GM21526 (cell line): Measurements from ENCODE around the gene CKAP5.
"Not testable (repeated sequence)": the region's sequence is repeated elsewhere in the genome, so short reads cannot be mapped to it uniquely, and the experiment has no call there.

Source experiments
- ATAC-seq: cut with Tn5 transposase; IDR thresholded peaks from one replicate; pipeline ENCODE4 v1.9.1; 2021; ENCODE audit warnings: moderate library complexity; ENCODE audit not compliant: unreplicated experiment, low FRiP score

Gene CKAP5

DNA sequence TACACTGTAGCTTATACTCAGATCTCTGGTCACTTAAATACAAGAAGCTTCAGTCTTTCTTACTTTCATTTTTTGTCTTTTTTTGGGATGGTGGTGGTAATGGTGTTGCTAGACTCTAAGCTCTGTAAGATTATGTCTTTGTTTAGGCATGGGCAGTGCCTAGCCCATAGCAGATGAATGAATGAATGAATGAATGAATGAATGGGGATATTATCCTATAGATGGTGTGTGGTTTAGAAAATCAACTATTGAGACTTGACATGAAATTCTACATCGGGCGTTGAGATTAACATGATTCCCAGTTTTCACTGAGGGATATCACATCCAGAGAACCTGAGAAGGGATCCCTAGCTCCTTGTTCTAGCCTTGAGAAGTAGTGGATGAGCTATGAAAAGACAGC is 9.8 kb upstream of the CKAP5 start:
- ATAC-seq, result no peak

- no peak for ATAC-seq
Measured at GRCh38 chr11:46855167-46855566, 9.1 kb upstream of the CKAP5 start.

- no peak for ATAC-seq
Measured at GRCh38 chr11:46850829-46851380, 4.8 kb upstream of the CKAP5 start.

DNA sequence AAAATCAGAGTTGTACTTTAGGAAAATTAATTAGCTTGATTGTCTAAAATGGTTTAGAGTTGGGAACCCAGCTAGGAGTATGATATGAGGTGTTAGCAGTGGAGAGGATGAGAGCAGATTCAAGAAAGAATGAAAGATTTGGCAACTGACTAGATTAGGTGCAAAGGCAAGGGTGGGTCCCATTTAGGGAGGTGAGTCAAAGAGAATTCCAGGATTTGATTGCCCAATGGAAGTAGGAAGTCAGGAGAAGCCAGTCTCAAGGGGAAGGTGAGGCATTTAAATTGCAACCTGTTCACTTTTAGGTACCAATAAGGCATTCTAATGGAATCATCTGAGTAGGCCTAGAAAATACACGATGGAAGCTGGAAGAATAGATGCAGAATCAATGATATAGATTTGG is 3.6 kb upstream of the CKAP5 start:
- ATAC-seq, result no peak

GRCh38 chr11:46846510-46846830 is 390 bp upstream of the CKAP5 start:
- ATAC-seq, result no peak

- peak; percentile 23 for ATAC-seq
Measured at GRCh38 chr11:46845440-46845739, 690 bp downstream of the CKAP5 start.

GRCh38 chr11:46840116-46840515 is 6.0 kb downstream of the CKAP5 start:
- ATAC-seq, result no peak

DNA sequence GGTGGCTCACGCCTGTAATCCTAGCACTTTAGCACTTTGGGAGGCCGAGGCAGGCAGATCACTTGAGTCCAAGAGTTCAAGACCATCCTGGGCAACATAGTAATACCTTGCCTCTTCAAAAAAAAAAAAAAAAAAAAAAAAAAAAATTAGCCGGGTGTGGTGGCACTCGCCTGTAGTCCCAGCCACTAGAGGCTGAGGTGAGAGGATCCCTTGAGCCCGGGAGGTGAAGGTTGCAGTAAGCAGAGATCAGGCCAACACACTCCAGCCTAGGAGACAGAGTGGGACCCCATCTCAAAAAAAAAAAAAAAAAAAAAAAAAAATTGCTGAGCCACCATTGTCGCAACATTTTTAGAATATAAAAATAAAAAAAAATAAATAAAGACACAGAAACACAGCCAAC is 7.6 kb downstream of the CKAP5 start:
- ATAC-seq, result no peak

DNA sequence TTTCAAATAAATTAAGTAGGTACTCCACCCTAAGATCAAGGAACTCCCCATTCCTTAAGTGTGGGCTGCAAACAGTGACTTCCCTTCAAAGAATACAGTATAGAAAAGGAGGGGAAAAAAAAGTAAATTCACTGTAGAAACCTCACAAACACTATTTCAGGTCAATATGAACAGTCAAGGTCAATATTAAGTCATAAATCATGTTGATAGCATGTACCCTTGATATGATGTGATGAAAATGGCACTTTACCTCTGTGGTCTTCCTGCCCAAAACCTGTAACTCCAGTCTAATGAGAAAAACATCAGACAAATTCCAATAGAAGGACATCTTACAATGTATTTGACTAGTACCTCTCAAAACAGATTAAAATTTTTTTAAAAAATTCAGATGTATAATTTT is 8.2 kb downstream of the CKAP5 start:
- ATAC-seq, result no peak

- ATAC-seq, result no peak
Measured at GRCh38 chr11:46836870-46837269, 9.2 kb downstream of the CKAP5 start.

GRCh38 chr11:46836431-46836830 is 9.6 kb downstream of the CKAP5 start:
- ATAC-seq, result no peak

GRCh38 chr11:46835897-46836296 is 10.2 kb downstream of the CKAP5 start:
- ATAC-seq, result no peak

DNA sequence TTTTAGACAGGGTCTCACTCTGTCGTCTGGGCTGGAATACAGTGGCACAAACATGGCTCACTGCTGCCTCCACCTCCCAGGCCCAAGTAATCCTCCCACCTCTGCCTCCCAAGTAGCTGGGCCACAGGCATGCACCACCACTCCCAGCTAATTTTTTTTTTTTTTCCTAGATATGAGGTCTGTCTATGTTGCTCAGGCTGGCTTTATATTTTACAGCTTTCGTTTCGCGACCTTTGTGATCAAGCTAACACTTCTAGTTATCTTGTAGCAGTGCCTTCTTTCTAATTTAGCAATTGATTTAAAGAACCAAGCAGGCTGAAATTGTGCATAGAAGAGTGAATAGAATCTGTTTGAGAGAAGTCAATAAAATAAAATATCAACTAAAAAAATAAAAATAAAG is 11.3 kb downstream of the CKAP5 start:
- ATAC-seq, result no peak

DNA sequence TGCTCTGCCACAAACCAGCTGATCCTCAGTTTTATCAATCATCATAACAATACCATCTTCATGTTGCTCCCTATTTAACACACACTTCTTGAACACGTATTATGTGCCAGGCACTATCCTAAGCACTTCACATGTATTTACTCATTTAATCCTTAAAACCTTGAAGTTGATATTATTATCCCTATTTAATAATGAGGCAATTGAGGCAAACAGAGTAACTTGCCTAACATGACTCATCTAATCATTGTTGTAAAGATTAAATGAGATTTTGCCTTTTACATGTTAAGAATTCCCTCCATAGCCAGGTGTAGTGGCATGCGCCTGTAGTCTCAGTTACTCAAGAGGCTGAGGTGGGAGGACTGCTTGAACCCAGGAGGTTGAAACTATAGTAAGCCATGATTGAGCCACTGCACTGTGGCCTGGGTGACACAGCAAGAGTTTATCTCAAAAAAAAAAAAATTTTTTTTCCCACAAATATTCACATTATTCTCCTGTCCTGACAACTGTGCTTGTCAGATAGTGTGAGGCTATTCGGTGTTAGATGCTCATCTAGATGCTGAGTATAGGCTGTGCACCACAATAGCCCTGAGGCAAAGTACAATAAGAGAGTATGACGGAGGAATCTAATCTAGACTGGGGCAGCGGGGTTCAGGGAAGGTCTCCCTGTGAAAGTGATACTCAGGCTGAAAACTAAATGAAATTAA is 13.4 kb downstream of the CKAP5 start:
- ATAC-seq, result no peak

DNA sequence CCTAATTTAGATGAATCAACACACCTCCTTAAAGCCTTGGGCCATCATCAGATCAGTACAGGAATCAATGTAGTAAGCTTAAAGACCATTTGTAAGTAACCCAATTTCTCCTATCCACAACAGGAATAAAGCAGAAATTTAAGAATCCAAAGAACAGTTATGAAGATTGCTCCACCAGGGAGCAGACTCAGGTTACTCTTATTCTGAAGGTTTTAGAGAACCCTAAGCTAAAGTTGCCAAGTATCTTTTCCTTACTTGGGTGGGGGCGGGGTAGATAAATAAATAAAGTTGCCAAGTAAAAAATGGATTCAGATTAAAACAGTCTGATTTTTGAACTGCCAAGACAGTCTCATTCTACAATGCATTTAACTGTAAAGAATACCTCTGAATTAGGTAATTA is 18.1 kb downstream of the CKAP5 start:
- ATAC-seq, result no peak

- ATAC-seq, result peak; percentile 97
Measured at GRCh38 chr11:46826310-46827044, 19.6 kb downstream of the CKAP5 start.

DNA sequence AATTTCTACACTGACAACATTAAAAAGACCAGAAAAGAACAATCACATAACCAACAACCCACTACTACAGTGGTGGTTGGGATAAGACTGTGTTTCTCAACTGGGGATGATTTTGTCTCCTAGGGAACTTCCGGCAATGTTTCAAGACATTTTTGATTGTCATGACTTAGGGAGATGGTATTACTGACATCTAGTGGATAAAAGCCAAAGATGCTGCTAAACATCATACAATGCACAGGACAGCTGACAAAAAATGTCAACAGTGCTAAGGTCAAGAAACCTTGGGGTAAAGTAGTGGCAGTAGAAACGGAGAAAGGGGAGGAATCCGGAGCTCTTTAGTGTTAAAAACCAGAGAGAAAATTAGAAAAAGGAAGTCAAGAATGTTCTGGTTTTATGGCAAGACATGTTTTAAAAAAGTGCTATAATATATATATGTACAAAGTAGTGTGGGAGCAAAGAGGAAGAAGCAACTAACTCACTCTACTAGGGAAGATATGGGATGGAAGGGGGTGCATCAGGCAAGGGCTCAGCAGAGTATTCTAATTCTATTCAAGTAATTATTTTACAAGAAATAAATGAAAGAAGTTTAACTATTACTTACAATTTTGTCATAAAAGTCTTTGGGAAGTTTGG is 37.2 kb downstream of the CKAP5 start:
- ATAC-seq, result no peak

DNA sequence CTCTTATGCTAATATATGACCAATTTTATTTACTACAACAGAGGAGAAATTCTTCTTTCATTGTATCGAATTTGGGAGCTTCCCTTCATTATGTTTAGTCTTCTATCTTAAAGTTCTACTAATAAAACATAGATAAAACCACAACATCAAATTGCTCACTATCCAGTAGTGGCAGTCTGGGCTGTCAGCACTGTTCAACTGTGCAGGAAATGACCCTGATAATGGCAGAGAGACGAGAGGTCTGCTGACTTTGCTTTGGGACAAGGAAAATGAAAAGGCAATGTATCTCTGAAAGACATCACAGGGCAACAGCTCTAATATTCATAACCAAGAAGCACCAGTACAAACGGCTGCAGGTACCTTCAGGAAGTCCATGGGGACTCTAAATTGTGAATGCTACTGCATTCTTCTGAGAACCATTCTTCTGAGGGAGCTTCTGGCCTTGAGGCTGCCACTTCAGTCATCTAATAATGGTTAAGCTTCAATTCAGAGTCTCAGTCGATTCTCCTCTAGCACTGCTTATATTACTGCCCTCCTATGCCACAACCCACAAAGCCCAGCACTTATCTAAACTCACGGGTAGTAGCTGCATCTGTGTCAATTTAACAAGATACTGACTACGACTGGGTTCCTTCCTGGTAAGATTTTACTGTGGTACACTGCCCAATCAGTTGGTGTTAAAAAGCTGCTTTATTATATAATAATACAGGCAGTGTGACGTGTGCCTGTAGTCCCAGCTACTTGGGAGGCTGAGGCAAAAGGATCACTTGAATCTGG is 44.2 kb downstream of the CKAP5 start:
- no peak for ATAC-seq

DNA sequence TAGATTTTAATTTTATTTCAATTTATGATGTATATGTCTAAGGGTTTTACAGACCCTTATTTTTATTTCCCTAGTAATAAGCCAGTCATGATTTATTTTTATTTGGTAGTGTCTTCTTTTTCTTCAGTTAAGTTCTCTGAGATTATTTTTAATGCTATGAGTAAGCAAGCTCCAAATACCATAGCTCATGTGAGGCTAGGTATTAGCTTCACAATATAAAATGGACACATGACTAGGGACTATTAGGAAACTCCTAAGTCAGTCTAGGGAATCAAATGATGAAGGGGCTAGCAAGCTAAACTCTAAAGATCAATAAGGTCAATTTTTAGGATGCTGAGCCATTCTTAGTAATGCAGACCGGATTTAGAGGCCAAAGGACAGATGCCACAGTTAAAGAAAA is 45.9 kb downstream of the CKAP5 start:
- ATAC-seq, result no peak

DNA sequence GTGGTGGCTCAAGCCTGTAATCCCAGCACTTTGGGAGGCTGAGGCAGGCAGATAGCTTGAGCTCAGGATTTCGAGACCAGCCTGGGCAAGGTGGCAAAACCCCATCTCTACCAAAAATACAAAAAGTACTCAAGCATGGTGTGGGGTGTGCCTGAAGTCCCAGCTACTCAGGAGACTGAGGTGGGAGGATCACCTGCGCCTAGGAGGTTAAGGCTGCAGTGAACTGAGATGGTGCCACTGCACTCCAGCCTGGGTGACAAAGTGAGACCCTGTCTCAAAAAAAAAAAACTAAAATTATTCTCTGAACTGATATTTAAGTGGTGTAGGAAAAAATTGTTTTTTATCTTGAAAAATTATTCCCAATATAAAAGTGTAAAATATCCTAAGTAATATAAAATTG is 46.4 kb downstream of the CKAP5 start:
- not testable (repeated sequence) for ATAC-seq

- no peak for ATAC-seq
Measured at GRCh38 chr11:46778416-46778815, 67.7 kb downstream of the CKAP5 start.
